Skeletal muscle tissue (tissue), 4 donors: ENCODE data around the gene SLC7A14. TPM values are rescaled to one million over a fixed set of nuclear protein-coding genes. Genes with fewer than 3 reads are reported as not detected.
A peak's percentile ranks its signal among the peaks of the same experiment; 100 is the strongest.

Experiments used
- H3K27ac ChIP-seq: one replicate; pipeline ENCODE4 v1.7.0; 2013; ENCODE audit warnings: mild to moderate bottlenecking, low read depth, low read length, inconsistent platforms
- H3K27me3 ChIP-seq, 3 donors: one replicate each; pipeline ENCODE4 v1.7.0; 2013; ENCODE audit warnings: low read length in 3 of 3; ENCODE audit not compliant: control insufficient read depth in 3 of 3, insufficient read depth in 3 of 3
- H3K36me3 ChIP-seq, 3 donors: one replicate each; pipeline ENCODE4 v1.7.0; 2013; ENCODE audit warnings: low read length in 3 of 3; ENCODE audit not compliant: control insufficient read depth in 3 of 3, insufficient read depth in 3 of 3
- H3K4me1 ChIP-seq, 3 donors: one replicate each; pipeline ENCODE4 v1.7.0; 2013; ENCODE audit warnings: low read length in 3 of 3, mild to moderate bottlenecking in 3 of 3; ENCODE audit not compliant: control insufficient read depth in 3 of 3, insufficient read depth in 3 of 3
- H3K4me3 ChIP-seq, 3 donors: one replicate each; pipeline ENCODE4 v1.7.0; 2013; ENCODE audit warnings: low read length in 3 of 3
- H3K9ac ChIP-seq, 3 donors: one replicate each; pipeline ENCODE4 v1.7.0; 2013; ENCODE audit warnings: low read length in 3 of 3, mild to moderate bottlenecking in 3 of 3, moderate library complexity in 2 of 3, low read depth in 1 of 3
- H3K9me3 ChIP-seq, 3 donors: one replicate each; pipeline ENCODE4 v1.7.0; 2013; ENCODE audit warnings: low read length in 3 of 3; ENCODE audit not compliant: control insufficient read depth in 3 of 3
- total RNA-seq: library from RNA; depleted of rRNA; stranded (reverse); fragments of >200 nt; gene quantifications from one replicate; pipeline ENCODE4 v1.2.3, GENCODE V29; 2014
- donor health status: Osteomylitis.

SLC7A14 gene
- total RNA-seq, 1 donor from 2014 or later: not detected

GRCh38 chr3:170565495-170565894, 20.4 kb downstream of the SLC7A14 start:
- no peak overlapping the region for H3K27ac ChIP-seq
- no peaks in the 10 kb centered on the region for H3K9me3 ChIP-seq
- H3K36me3 ChIP-seq: no peaks in the 10 kb centered on the region
- H3K9ac ChIP-seq: no peak overlapping the region
- no peaks in the 10 kb centered on the region for H3K27me3 ChIP-seq
- H3K4me1 ChIP-seq: peaks cover 0 to 2% (median 0%) of the 10 kb centered on the region in 3 donors
- no peak overlapping the region for H3K4me3 ChIP-seq

GRCh38 chr3:170564664-170565063, 21.2 kb downstream of the SLC7A14 start:
- no peaks in the 10 kb centered on the region for H3K27me3 ChIP-seq
- H3K9ac ChIP-seq: no peak overlapping the region
- peaks cover 0 to 2% (median 0%) of the 10 kb centered on the region in 3 donors for H3K4me1 ChIP-seq
- no peaks in the 10 kb centered on the region for H3K36me3 ChIP-seq
- H3K9me3 ChIP-seq: no peaks in the 10 kb centered on the region
- no peak overlapping the region for H3K27ac ChIP-seq
- no peak overlapping the region for H3K4me3 ChIP-seq

- Histone ChIP-seq H3K27ac (no peak overlapping the region), H3K36me3 (no peaks in the 10 kb centered on the region), H3K4me3 (no peak overlapping the region), H3K4me1 (peaks cover 0 to 2% (median 0%) of the 10 kb centered on the region in 3 donors), H3K9me3 (no peaks in the 10 kb centered on the region), H3K27me3 (no peaks in the 10 kb centered on the region), H3K9ac (peak overlapping the region in 1 of 3 donors; percentile 33)
These were observed 22.0 kb downstream of the SLC7A14 start for GRCh38 chr3:170563712-170564423.

- Histone ChIP-seq H3K9ac (no peak overlapping the region), H3K4me3 (no peak overlapping the region), H3K4me1 (peaks cover 0 to 2% (median 2%) of the 10 kb centered on the region in 3 donors), H3K27me3 (no peaks in the 10 kb centered on the region), H3K36me3 (no peaks in the 10 kb centered on the region), H3K27ac (no peak overlapping the region), H3K9me3 (no peaks in the 10 kb centered on the region)
These were observed 23.8 kb downstream of the SLC7A14 start for GRCh38 chr3:170562080-170562479.

- Histone ChIP-seq H3K4me1 (peaks cover 0 to 2% (median 2%) of the 10 kb centered on the region in 3 donors), H3K4me3 (no peak overlapping the region), H3K36me3 (no peaks in the 10 kb centered on the region), H3K9me3 (no peaks in the 10 kb centered on the region), H3K27me3 (no peaks in the 10 kb centered on the region), H3K9ac (no peak overlapping the region), H3K27ac (no peak overlapping the region)
These were observed 25.0 kb downstream of the SLC7A14 start for GRCh38 chr3:170560717-170561382.

GRCh38 chr3:170560296-170560695, 25.6 kb downstream of the SLC7A14 start:
- Histone ChIP-seq H3K36me3 (no peaks in the 10 kb centered on the region), H3K9ac (no peak overlapping the region), H3K4me3 (no peak overlapping the region), H3K27me3 (no peaks in the 10 kb centered on the region), H3K9me3 (no peaks in the 10 kb centered on the region), H3K27ac (no peak overlapping the region), H3K4me1 (peaks cover 0 to 2% (median 2%) of the 10 kb centered on the region in 3 donors)

GRCh38 chr3:170558427-170558826, 27.4 kb downstream of the SLC7A14 start:
- no peaks in the 10 kb centered on the region for H3K9me3 ChIP-seq

GRCh38 chr3:170555329-170555728, 30.5 kb downstream of the SLC7A14 start:
- H3K27me3 ChIP-seq: no peaks in the 10 kb centered on the region
- H3K36me3 ChIP-seq: no peaks in the 10 kb centered on the region
- no peak overlapping the region for H3K9ac ChIP-seq
- peaks cover 0 to 2% (median 0%) of the 10 kb centered on the region in 3 donors for H3K4me1 ChIP-seq
- no peak overlapping the region for H3K27ac ChIP-seq
- no peak overlapping the region for H3K4me3 ChIP-seq
- H3K9me3 ChIP-seq: no peaks in the 10 kb centered on the region

More at GRCh38 chr3:170558427-170558826, 27.4 kb downstream of the SLC7A14 start:
- Histone ChIP-seq H3K4me3 (no peak overlapping the region), H3K9ac (no peak overlapping the region), H3K27ac (no peak overlapping the region), H3K4me1 (peaks cover 0 to 2% (median 0%) of the 10 kb centered on the region in 3 donors), H3K27me3 (no peaks in the 10 kb centered on the region), H3K36me3 (no peaks in the 10 kb centered on the region)

- H3K9ac ChIP-seq: no peak overlapping the region
- no peaks in the 10 kb centered on the region for H3K27me3 ChIP-seq
- H3K4me3 ChIP-seq: no peak overlapping the region
- no peak overlapping the region for H3K27ac ChIP-seq
- H3K9me3 ChIP-seq: no peaks in the 10 kb centered on the region
- no peaks in the 10 kb centered on the region for H3K36me3 ChIP-seq
- H3K4me1 ChIP-seq: peaks cover 0 to 2% (median 0%) of the 10 kb centered on the region in 3 donors
These were observed 31.8 kb downstream of the SLC7A14 start for GRCh38 chr3:170553788-170554757.
